DOHH2 (cell line): ENCODE data around the gene VPS45.

Experiments used
- H3F3A ChIP-seq: fragments of 200-600 bp; sonication (generic), shearing (Covaris generic); 2 replicates; pipeline ENCODE4 v1.6.0; 2016; ENCODE audit warnings: antibody characterized with exemption, mild to moderate bottlenecking; ENCODE audit not compliant: control insufficient read depth, insufficient read depth
- H3K27ac ChIP-seq: fragments of 200-600 bp; sonication (generic); 2 replicates; pipeline ENCODE4 v1.5.1; 2014; ENCODE audit warnings: low read depth, mild to moderate bottlenecking, low read length, moderate library complexity
- H3K27me3 ChIP-seq: fragments of 200-600 bp; sonication (generic); 2 replicates; pipeline ENCODE4 v1.6.1; 2014; ENCODE audit warnings: mild to moderate bottlenecking, low read length, mixed read lengths; ENCODE audit not compliant: control insufficient read depth
- H3K36me3 ChIP-seq: fragments of 200-600 bp; sonication (generic); 2 replicates; pipeline ENCODE4 v1.6.1; 2014; ENCODE audit warnings: mild to moderate bottlenecking, low read length, moderate library complexity, mixed read lengths; ENCODE audit not compliant: control insufficient read depth
- H3K4me1 ChIP-seq: fragments of 200-600 bp; sonication (generic); 2 replicates; pipeline ENCODE4 v1.6.1; 2014; ENCODE audit warnings: mild to moderate bottlenecking, low read length, mixed read lengths; ENCODE audit not compliant: control insufficient read depth
- H3K4me2 ChIP-seq: fragments of 200-600 bp; sonication (generic); 2 replicates; pipeline ENCODE4 v1.6.0; 2014; ENCODE audit warnings: mild to moderate bottlenecking, low read length, moderate library complexity
- H3K4me3 ChIP-seq: fragments of 200-600 bp; sonication (generic); 2 replicates; pipeline ENCODE4 v1.5.1; 2014; ENCODE audit warnings: mild to moderate bottlenecking, low read length, mixed read lengths
- H3K79me2 ChIP-seq: fragments of 200-600 bp; sonication (generic); 2 replicates; pipeline ENCODE4 v1.6.1; 2014; ENCODE audit warnings: mild to moderate bottlenecking, low read length, mixed read lengths; ENCODE audit not compliant: control insufficient read depth
- H3K9me2 ChIP-seq: fragments of 200-600 bp; sonication (generic); replicated peaks from 2 replicates; pipeline ENCODE4 v1.6.1; 2014; ENCODE audit warnings: mild to moderate bottlenecking, low read length, mixed read lengths; ENCODE audit not compliant: control insufficient read depth
- H3K9me3 ChIP-seq: fragments of 200-600 bp; sonication (generic); 2 replicates; pipeline ENCODE4 v1.6.1; 2014; ENCODE audit warnings: antibody characterized with exemption, low read length, mixed read lengths; ENCODE audit not compliant: control insufficient read depth, insufficient read depth
- H4K20me1 ChIP-seq: fragments of 200-600 bp; sonication (generic); 2 replicates; pipeline ENCODE4 v1.6.0; 2014; ENCODE audit warnings: low read depth, mild to moderate bottlenecking, antibody characterized with exemption, low read length, moderate library complexity; ENCODE audit not compliant: control insufficient read depth, insufficient read depth
- EZH2phosphoT487 ChIP-seq: fragments of 200-600 bp; sonication (generic); IDR thresholded peaks from 2 replicates; pipeline ENCODE4 v1.6.1; 2017; ENCODE audit warnings: borderline replicate concordance, mild to moderate bottlenecking, antibody characterized with exemption, low read length, moderate library complexity, mixed read lengths
- TF ChIP-seq, protein P1 (sequence below): fragments of 200-600 bp; sonication (generic); IDR thresholded peaks from one replicate; pipeline ENCODE4 v1.5.1; 2014; ENCODE audit warnings: antibody characterized with exemption, mild to moderate bottlenecking, low read depth, low read length; ENCODE audit not compliant: poor library complexity, severe bottlenecking

VPS45 gene, protein sequence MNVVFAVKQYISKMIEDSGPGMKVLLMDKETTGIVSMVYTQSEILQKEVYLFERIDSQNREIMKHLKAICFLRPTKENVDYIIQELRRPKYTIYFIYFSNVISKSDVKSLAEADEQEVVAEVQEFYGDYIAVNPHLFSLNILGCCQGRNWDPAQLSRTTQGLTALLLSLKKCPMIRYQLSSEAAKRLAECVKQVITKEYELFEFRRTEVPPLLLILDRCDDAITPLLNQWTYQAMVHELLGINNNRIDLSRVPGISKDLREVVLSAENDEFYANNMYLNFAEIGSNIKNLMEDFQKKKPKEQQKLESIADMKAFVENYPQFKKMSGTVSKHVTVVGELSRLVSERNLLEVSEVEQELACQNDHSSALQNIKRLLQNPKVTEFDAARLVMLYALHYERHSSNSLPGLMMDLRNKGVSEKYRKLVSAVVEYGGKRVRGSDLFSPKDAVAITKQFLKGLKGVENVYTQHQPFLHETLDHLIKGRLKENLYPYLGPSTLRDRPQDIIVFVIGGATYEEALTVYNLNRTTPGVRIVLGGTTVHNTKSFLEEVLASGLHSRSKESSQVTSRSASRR

DNA sequence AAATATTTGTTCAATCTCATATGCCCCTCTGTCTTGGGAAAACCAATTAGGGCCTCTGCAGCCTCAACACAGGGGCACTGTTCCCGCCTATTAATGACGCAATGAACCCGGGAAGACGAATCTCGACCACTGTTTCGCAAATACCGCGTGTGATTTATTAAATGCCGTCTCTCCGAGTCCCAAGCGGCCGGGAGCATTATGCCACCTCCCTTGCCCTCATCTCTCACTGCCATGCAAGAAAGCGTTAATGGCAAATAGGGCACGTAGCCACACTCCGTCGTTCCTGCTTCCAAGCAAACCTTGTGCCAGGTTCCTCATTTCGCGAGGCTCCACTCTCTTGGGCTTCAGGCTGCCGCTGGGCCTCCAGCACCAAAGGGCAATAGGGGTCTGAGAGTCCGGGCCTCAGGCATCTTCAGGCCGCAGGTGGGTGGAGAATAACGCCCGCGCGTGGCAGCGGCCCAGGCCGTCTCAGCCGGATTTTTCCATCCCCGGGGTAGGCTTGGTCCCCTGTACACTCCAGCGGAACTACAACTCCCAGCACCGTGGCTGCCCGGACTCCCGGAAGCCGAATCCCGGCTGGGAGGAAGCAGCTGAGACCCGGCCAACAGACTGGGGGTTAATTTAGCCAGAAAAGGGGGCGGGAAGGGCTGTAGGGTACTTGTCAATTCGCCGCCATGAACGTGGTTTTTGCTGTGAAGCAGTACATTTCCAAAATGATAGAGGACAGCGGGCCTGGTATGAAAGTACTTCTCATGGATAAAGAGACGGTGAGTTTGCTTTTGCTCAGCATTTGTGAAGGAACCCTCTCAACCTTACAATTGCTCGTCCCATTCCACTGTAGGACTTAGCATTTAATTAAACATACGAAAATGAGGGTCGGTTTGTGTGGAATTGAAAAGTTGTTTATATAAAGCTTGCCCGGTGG, at the start of gene VPS45:
Gene VPS45 (plus strand): TSS at position 593 of the 925 bp plus-strand sequence. CDS start 82 bp downstream, at position 675.
- no peaks in the 10 kb centered on the region for H4K20me1 ChIP-seq
- no peaks in the 10 kb centered on the region for H3K9me2 ChIP-seq
- peaks cover 32% of the 10 kb centered on the region for H3K79me2 ChIP-seq
- H3K9me3 ChIP-seq: no peaks in the 10 kb centered on the region
- no peaks in the 10 kb centered on the region for H3K27me3 ChIP-seq
- peak within 1 kb of the TSS; percentile 75 for H3K27ac ChIP-seq
- H3K36me3 ChIP-seq: peaks cover 5% of the 10 kb centered on the region
- TF ChIP-seq EZH2phosphoT487: no peak
- TF ChIP-seq, protein P1, sequence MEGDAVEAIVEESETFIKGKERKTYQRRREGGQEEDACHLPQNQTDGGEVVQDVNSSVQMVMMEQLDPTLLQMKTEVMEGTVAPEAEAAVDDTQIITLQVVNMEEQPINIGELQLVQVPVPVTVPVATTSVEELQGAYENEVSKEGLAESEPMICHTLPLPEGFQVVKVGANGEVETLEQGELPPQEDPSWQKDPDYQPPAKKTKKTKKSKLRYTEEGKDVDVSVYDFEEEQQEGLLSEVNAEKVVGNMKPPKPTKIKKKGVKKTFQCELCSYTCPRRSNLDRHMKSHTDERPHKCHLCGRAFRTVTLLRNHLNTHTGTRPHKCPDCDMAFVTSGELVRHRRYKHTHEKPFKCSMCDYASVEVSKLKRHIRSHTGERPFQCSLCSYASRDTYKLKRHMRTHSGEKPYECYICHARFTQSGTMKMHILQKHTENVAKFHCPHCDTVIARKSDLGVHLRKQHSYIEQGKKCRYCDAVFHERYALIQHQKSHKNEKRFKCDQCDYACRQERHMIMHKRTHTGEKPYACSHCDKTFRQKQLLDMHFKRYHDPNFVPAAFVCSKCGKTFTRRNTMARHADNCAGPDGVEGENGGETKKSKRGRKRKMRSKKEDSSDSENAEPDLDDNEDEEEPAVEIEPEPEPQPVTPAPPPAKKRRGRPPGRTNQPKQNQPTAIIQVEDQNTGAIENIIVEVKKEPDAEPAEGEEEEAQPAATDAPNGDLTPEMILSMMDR: no peak
- H3K4me3 ChIP-seq: peak within 1 kb of the TSS; percentile 98
- H3K4me1 ChIP-seq: peaks cover 28% of the 10 kb centered on the region
- H3K4me2 ChIP-seq: peak within 1 kb of the TSS; percentile 94
- no peaks in the 10 kb centered on the region; the same call in 1 of the 2 replicates for H3F3A ChIP-seq

DNA sequence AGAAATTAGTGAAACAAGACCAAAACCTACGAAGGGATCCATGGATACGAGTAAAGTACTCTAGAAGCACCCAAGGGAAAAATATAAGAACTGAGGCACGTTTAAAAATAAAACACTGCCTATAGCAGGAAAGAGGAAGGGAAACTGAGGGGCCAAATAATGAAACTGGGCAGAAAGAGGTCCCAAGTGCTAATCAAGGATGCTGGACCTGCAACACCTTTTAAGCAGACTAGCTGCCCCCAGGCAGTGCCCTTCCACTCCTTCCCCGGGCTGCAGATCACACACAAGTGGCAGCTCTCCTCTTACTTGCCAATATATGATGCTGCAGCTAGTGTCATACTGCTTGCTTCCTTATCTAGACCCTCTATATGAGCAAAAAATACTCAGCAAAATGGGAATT, 49.4 kb upstream of the VPS45 start:
- no peaks in the 10 kb centered on the region for H4K20me1 ChIP-seq
- H3F3A ChIP-seq: no peaks in the 10 kb centered on the region
- 0 out of 2 replicates have a peak overlapping the region, but pooled peaks have one; percentile 5 for H3K4me2 ChIP-seq

DNA sequence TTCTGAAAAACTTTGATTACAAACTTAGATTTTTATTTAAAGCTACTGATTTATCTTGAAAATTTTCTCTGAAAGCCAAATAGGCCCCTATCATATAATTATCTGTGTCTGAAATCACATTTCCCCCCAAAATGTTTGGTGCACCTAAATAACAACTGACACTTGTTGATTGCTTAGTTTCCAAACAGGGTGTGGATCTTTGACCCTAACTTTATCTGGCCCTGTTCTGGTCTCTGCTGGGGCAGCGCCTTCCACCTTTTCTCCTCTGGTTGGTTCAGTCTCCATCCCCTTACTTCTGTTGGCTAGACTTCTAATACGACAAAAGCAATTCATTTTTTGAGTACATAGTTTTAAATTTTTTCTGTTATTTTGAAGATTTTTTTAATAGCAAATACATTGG, 46.9 kb upstream of the VPS45 start:
- no peak overlapping the region for H3K27ac ChIP-seq
- H3K9me2 ChIP-seq: no peaks in the 10 kb centered on the region
- no peaks in the 10 kb centered on the region for H3K9me3 ChIP-seq
- H3K79me2 ChIP-seq: no peaks in the 10 kb centered on the region
- TF ChIP-seq, protein P1: no peak
- no peak for TF ChIP-seq EZH2phosphoT487
- peaks cover 47% of the 10 kb centered on the region for H3K27me3 ChIP-seq
- no peak overlapping the region for H3K4me3 ChIP-seq
- no peaks in the 10 kb centered on the region for H3F3A ChIP-seq
- H3K36me3 ChIP-seq: no peaks in the 10 kb centered on the region
- no peaks in the 10 kb centered on the region for H4K20me1 ChIP-seq
- H3K4me2 ChIP-seq: no peak overlapping the region
- H3K4me1 ChIP-seq: peaks cover 10% of the 10 kb centered on the region

More for the DNA sequence above, 49.4 kb upstream of the VPS45 start:
- H3K79me2 ChIP-seq: no peaks in the 10 kb centered on the region
- peaks cover 46% of the 10 kb centered on the region for H3K27me3 ChIP-seq
- H3K36me3 ChIP-seq: no peaks in the 10 kb centered on the region
- TF ChIP-seq EZH2phosphoT487: no peak
- TF ChIP-seq, protein P1: no peak
- no peaks in the 10 kb centered on the region for H3K9me2 ChIP-seq
- H3K4me3 ChIP-seq: no peak overlapping the region
- H3K4me1 ChIP-seq: peaks cover 10% of the 10 kb centered on the region
- H3K27ac ChIP-seq: no peak overlapping the region
- H3K9me3 ChIP-seq: no peaks in the 10 kb centered on the region
